Measurements from ENCODE around the gene PCDH12. TPM values are rescaled to one million over a fixed set of nuclear protein-coding genes. Genes with fewer than 3 reads are reported as not detected.

The PCDH12 gene
- total RNA-seq = 18.7 and 43.6 TPM in 2 replicates

GRCh38 chr5:141958113-141958512 lies at the start of gene PCDH12:
Gene PCDH12 (minus strand): TSS chr5:141958202. CDS start chr5:141957851, 351 bp downstream.

GRCh38 chr5:141968914-141969608 lies 11.1 kb upstream of the PCDH12 start, which contains the start of gene RNF14:
Gene RNF14 (plus strand): TSS chr5:141969105. CDS start chr5:141973589, 4,484 bp downstream.

GRCh38 chr5:141923448-141924313 lies 34.3 kb downstream of the PCDH12 start, which contains the start of gene DELE1:
Gene DELE1 (plus strand): TSS chr5:141923871. CDS start chr5:141923942, 71 bp downstream.

Other genes with a start within 250 kb of the PCDH12 start
- gene PCDH1, start 79.8 kb downstream of the PCDH12 start, total RNA-seq = 5.7 and 31.1 TPM in 2 replicates
- 65.2 and 70.8 TPM in 2 replicates for gene DELE1, start 34.3 kb downstream of the PCDH12 start, total RNA-seq
- gene RNF14, start 10.9 kb upstream of the PCDH12 start, total RNA-seq = 52.3 and 55.7 TPM in 2 replicates
- 23.1 and 43.6 TPM in 2 replicates for gene GNPDA1, start 54.8 kb upstream of the PCDH12 start, total RNA-seq
- 33.2 and 43.3 TPM in 2 replicates for gene NDFIP1, start 150.6 kb upstream of the PCDH12 start, total RNA-seq